ENCODE measurements around the gene TTC33.

- TF ChIP-seq CTCF (IDR thresholded peaks at IDR 0.05) = no peak
- TF ChIP-seq EZH2 (IDR thresholded peaks at IDR 0.05; ENCODE audit: borderline replicate concordance, insufficient read depth, low read depth, low read length, poor library complexity, severe bottlenecking) = no peak
These were observed 140.1 kb downstream of the TTC33 start for GRCh38 chr5:40615586-40616170.
